SK-N-SH (cell line): ENCODE measurements around the gene LARGE1. TPM values are rescaled to one million over a fixed set of nuclear protein-coding genes. Genes with fewer than 3 reads are reported as not detected.

Experiments
- CTCF ChIA-PET: fragments of 300-600, 350-600 bp; formaldehyde crosslinking; extraction: SDS; loops from one replicate; lab custom pipeline; 2021; lab: Yijun Ruan, JAX
- POLR2A ChIA-PET: fragments of 350-600 bp; sonication (Branson Sonifier 250); formaldehyde crosslinking; extraction: SDS; loops from one replicate; lab custom pipeline; 2020; ENCODE audit warnings: antibody characterized with exemption, inconsistent platforms; lab: Yijun Ruan, JAX
- DNase-seq: peaks from one replicate; pipeline ENCODE4 v3.0.0; 2012
- H2AFZ ChIP-seq: fragments of 200-600 bp; sonication (generic); 2 replicates; pipeline ENCODE4 v1.8.1; 2016; ENCODE audit warnings: antibody characterized with exemption, mild to moderate bottlenecking, low read depth
- H3F3A ChIP-seq: fragments of 200-600 bp; sonication (generic); replicated peaks from 2 replicates; pipeline ENCODE3; 2016; ENCODE audit warnings: antibody characterized with exemption, mild to moderate bottlenecking; ENCODE audit not compliant: insufficient read depth
- H3K27ac ChIP-seq, 2 experiments: fragments of 200-500 bp in 1 of 2; fragments of 200-600 bp in 1 of 2; sonication (Bioruptor generic) in 1 of 2; sonication (generic), shearing (Covaris generic) in 1 of 2; 2 replicates each; pipeline versions ENCODE4 v1.5.1 to v1.6.1; 2014 to 2016; ENCODE audit warnings: low read depth in 2 of 2, inconsistent platforms in 1 of 2, low read length in 1 of 2, mild to moderate bottlenecking in 1 of 2, mixed read lengths in 1 of 2
- H3K27me3 ChIP-seq: fragments of 200-600 bp; sonication (generic), shearing (Covaris generic); 2 replicates; pipeline ENCODE4 v1.6.1; 2016; ENCODE audit warnings: mixed run types; ENCODE audit not compliant: insufficient read depth
- H3K36me3 ChIP-seq, 2 experiments: fragments of 200-500 bp in 1 of 2; fragments of 200-600 bp in 1 of 2; sonication (Bioruptor generic) in 1 of 2; sonication (generic) in 1 of 2; replicated peaks in 1 of 2; 2 replicates each; pipeline versions ENCODE3 to v1.5.1; 2014 to 2016; ENCODE audit warnings: low read length in 1 of 2, mild to moderate bottlenecking in 1 of 2; ENCODE audit not compliant: insufficient read depth in 2 of 2, control insufficient read depth in 1 of 2
- H3K4me1 ChIP-seq, 2 experiments: fragments of 200-500 bp in 1 of 2; fragments of 200-600 bp in 1 of 2; sonication (Bioruptor generic) in 1 of 2; sonication (generic), shearing (Covaris generic) in 1 of 2; 2 replicates each; pipeline versions ENCODE4 v1.5.1 to v1.6.1; 2014 to 2016; ENCODE audit warnings: low read depth in 1 of 2, low read length in 1 of 2, mixed run types in 1 of 2; ENCODE audit not compliant: insufficient read depth in 2 of 2, control insufficient read depth in 1 of 2
- H3K4me2 ChIP-seq: fragments of 200-600 bp; sonication (generic), shearing (Covaris generic); 2 replicates; pipeline ENCODE4 v1.6.1; 2017; ENCODE audit warnings: mixed run types
- H3K4me3 ChIP-seq, 2 experiments: fragments of 200-500 bp in 1 of 2; fragments of 200-600 bp in 1 of 2; sonication (Bioruptor generic) in 1 of 2; sonication (generic), shearing (Covaris generic) in 1 of 2; 2 replicates each; pipeline versions ENCODE4 v1.5.1 to v1.8.1; 2014 to 2016; ENCODE audit warnings: low read depth in 2 of 2, inconsistent platforms in 1 of 2, low read length in 1 of 2, mild to moderate bottlenecking in 1 of 2, mixed read lengths in 1 of 2, moderate library complexity in 1 of 2
- H3K79me2 ChIP-seq: fragments of 200-600 bp; sonication (generic); 2 replicates; pipeline ENCODE4 v1.8.1; 2017; ENCODE audit warnings: mild to moderate bottlenecking; ENCODE audit not compliant: insufficient read depth
- H3K9ac ChIP-seq: fragments of 200-600 bp; sonication (generic); 2 replicates; pipeline ENCODE4 v1.6.1; 2017; ENCODE audit warnings: mixed run types
- H3K9me2 ChIP-seq: fragments of 200-600 bp; sonication (generic); 2 replicates; pipeline ENCODE4 v1.6.1; 2017; ENCODE audit warnings: mixed run types
- H3K9me3 ChIP-seq: fragments of 200-600 bp; sonication (generic); 2 replicates; pipeline ENCODE4 v1.6.1; 2017; ENCODE audit warnings: mixed run types, mild to moderate bottlenecking, moderate library complexity
- H4K20me1 ChIP-seq: fragments of 200-600 bp; sonication (generic); 2 replicates; pipeline ENCODE4 v1.6.1; 2017; ENCODE audit warnings: mild to moderate bottlenecking, mixed run types; ENCODE audit not compliant: insufficient read depth
- CHD2 ChIP-seq: fragments of 150-350 bp; IDR thresholded peaks from 2 replicates; pipeline ENCODE4 v1.6.1; 2018; ENCODE audit warnings: low read length; ENCODE audit not compliant: partially characterized antibody
- EP300 ChIP-seq, 2 experiments: IDR thresholded peaks; 2 replicates each; pipeline versions ENCODE4 v1.4.0 to v1.6.1; 2012; ENCODE audit warnings: borderline replicate concordance in 1 of 2, low read depth in 1 of 2, low read length in 1 of 2
- EZH2phosphoT487 ChIP-seq: fragments of 200-600 bp; sonication (generic); IDR thresholded peaks from 2 replicates; pipeline ENCODE4 v1.6.1; 2017; ENCODE audit warnings: low read depth, mixed run types, mild to moderate bottlenecking, antibody characterized with exemption, moderate library complexity, borderline replicate concordance
- GABPA ChIP-seq: IDR thresholded peaks from 2 replicates; pipeline ENCODE4 v1.4.0; 2012; ENCODE audit warnings: low read depth, mild to moderate bottlenecking
- JUND ChIP-seq: IDR thresholded peaks from 2 replicates; pipeline ENCODE4 v1.4.0; 2012
- MXI1 ChIP-seq: IDR thresholded peaks from 2 replicates; pipeline ENCODE4 v1.6.1; 2012; ENCODE audit warnings: mild to moderate bottlenecking, low read depth, low read length, improper control_type of control experiment
- POLR2AphosphoS5 ChIP-seq: IDR thresholded peaks from 2 replicates; pipeline ENCODE4 v1.6.1; 2012; ENCODE audit warnings: low read depth, low read length
- SIN3A ChIP-seq: IDR thresholded peaks from 2 replicates; pipeline ENCODE4 v1.6.1; 2012; ENCODE audit warnings: low read depth, mild to moderate bottlenecking, low read length, moderate library complexity, borderline replicate concordance
- USF1 ChIP-seq: IDR thresholded peaks from 2 replicates; pipeline ENCODE4 v1.4.0; 2012; ENCODE audit warnings: low read depth, borderline replicate concordance
- YY1 ChIP-seq: IDR thresholded peaks from 2 replicates; pipeline ENCODE4 v1.4.0; 2012; ENCODE audit warnings: low read depth, mild to moderate bottlenecking
- WGBS: methylation state at CpG from one replicate; pipeline ENCODE4 v1.1.6; 2017; ENCODE audit warnings: low lambda C conversion rate; 5-methylcytosine and 5-hydroxymethylcytosine counted together
- polyA plus RNA-seq, 3 experiments: library from polyadenylated mRNA; depleted of rRNA; stranded (reverse); fragments of >200 nt; gene quantifications; 2 replicates each; pipeline ENCODE4 v1.2.3, GENCODE V29; 2012
- TF ChIP-seq, protein P1 (sequence below): fragments of 150-350 bp; IDR thresholded peaks from 2 replicates; pipeline ENCODE4 v1.6.1; 2016; ENCODE audit warnings: mild to moderate bottlenecking, low read depth, low read length
- TF ChIP-seq, protein P2 (sequence below): IDR thresholded peaks from 2 replicates; pipeline ENCODE4 v1.4.0; 2012; ENCODE audit warnings: low read depth
- TF ChIP-seq, protein P3 (sequence below): IDR thresholded peaks from 2 replicates; pipeline ENCODE4 v1.4.0; 2012; ENCODE audit warnings: low read depth, borderline replicate concordance

Gene LARGE1
- polyA plus RNA-seq, 1 of the 3 experiments (the other 2 are of a cell fraction): 1.1 TPM

DNA sequence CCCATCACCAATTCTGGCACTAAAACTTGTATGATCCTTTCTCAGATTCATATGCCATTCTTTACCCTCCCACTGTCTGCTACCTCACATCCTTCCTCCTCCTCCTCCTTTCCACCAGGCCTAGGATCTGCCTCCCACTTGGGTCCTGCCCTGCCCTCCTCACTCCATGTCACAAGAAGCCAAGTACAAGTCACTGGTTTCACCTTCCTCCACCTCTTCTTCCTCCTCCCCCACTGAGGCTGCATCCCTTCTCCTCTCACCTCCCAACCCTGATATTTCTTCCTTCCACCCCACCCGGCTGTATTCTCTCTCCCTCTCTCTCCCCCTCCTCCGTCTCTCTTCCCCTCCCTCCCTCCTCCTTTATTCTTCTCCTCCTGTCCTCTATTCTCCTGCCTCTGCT is 46.6 kb downstream of the LARGE1 start (continued):
- TF ChIP-seq USF1 (no peak), MXI1 (no peak), GABPA (no peak), EP300 (IDR thresholded peaks at IDR 0.05; ENCODE audit: borderline replicate concordance in 1 of 2, low read depth in 1 of 2, low read length in 1 of 2) (no peak), SIN3A (no peak)

- no peak overlapping the region for H2AFZ ChIP-seq
- no peaks in the 10 kb centered on the region for H3K9me3 ChIP-seq
- CTCF ChIA-PET: no interaction called here
- H3K27ac ChIP-seq: no peak overlapping the region
- H3K9me2 ChIP-seq: no peaks in the 10 kb centered on the region
- H3K4me1 ChIP-seq: no peaks in the 10 kb centered on the region; a peak in 1 of 4 replicates
- WGBS: 88% methylated on average over 9 of the region's 14 CpGs
- TF ChIP-seq CHD2: no peak
- TF ChIP-seq, protein P1, sequence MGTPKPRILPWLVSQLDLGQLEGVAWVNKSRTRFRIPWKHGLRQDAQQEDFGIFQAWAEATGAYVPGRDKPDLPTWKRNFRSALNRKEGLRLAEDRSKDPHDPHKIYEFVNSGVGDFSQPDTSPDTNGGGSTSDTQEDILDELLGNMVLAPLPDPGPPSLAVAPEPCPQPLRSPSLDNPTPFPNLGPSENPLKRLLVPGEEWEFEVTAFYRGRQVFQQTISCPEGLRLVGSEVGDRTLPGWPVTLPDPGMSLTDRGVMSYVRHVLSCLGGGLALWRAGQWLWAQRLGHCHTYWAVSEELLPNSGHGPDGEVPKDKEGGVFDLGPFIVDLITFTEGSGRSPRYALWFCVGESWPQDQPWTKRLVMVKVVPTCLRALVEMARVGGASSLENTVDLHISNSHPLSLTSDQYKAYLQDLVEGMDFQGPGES: no peak
- TF ChIP-seq JUND: no peak
- no peak for TF ChIP-seq GABPA
- TF ChIP-seq, protein P2, sequence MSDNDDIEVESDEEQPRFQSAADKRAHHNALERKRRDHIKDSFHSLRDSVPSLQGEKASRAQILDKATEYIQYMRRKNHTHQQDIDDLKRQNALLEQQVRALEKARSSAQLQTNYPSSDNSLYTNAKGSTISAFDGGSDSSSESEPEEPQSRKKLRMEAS: no peak
- TF ChIP-seq EZH2phosphoT487: no peak
- TF ChIP-seq YY1: no peak
- no peak for TF ChIP-seq SIN3A
- no peak for TF ChIP-seq EP300 (IDR thresholded peaks at IDR 0.05; ENCODE audit: borderline replicate concordance in 1 of 2, low read depth in 1 of 2, low read length in 1 of 2)
- TF ChIP-seq POLR2AphosphoS5: no peak
- TF ChIP-seq, protein P3, sequence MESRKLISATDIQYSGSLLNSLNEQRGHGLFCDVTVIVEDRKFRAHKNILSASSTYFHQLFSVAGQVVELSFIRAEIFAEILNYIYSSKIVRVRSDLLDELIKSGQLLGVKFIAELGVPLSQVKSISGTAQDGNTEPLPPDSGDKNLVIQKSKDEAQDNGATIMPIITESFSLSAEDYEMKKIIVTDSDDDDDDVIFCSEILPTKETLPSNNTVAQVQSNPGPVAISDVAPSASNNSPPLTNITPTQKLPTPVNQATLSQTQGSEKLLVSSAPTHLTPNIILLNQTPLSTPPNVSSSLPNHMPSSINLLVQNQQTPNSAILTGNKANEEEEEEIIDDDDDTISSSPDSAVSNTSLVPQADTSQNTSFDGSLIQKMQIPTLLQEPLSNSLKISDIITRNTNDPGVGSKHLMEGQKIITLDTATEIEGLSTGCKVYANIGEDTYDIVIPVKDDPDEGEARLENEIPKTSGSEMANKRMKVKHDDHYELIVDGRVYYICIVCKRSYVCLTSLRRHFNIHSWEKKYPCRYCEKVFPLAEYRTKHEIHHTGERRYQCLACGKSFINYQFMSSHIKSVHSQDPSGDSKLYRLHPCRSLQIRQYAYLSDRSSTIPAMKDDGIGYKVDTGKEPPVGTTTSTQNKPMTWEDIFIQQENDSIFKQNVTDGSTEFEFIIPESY: no peak
- H3K4me3 ChIP-seq: no peak overlapping the region
- no peaks in the 10 kb centered on the region for H3F3A ChIP-seq
- H4K20me1 ChIP-seq: no peaks in the 10 kb centered on the region
- POLR2A ChIA-PET: no interaction called here
- H3K79me2 ChIP-seq: no peaks in the 10 kb centered on the region
- no peak overlapping the region for H3K4me2 ChIP-seq
- no peak for DNase-seq
- H3K27me3 ChIP-seq: no peaks in the 10 kb centered on the region
- H3K36me3 ChIP-seq: no peaks in the 10 kb centered on the region
- H3K9ac ChIP-seq: no peak overlapping the region
These were observed 47.1 kb downstream of the LARGE1 start for GRCh38 chr22:33873186-33873585.
